ENCODE measurements around the gene TNS2. TPM values are rescaled to one million over a fixed set of nuclear protein-coding genes. Genes with fewer than 3 reads are reported as not detected.

TNS2 gene
- total and polyA plus RNA-seq, 2 of the 13 experiments (the other 11 are each of a cell fraction or from before 2014, with no cell fraction given): 8.9 to 20.4 TPM

- TF ChIP-seq ZNF614 (CRISPR knock-in tag; IDR thresholded peaks at IDR 0.05; ENCODE audit: borderline replicate concordance) (peak; percentile 67; the same call in 1 of the 2 replicates), ZBTB40 (IDR thresholded peaks at IDR 0.05) (no peak), ZBTB40 (CRISPR knock-in tag; IDR thresholded peaks at IDR 0.05) (no peak), HNRNPL (IDR thresholded peaks at IDR 0.05; ENCODE audit: low read depth, low read length) (no peak), ZNF12 (CRISPR knock-in tag; IDR thresholded peaks at IDR 0.05) (no peak), NONO (IDR thresholded peaks at IDR 0.05) (no peak), NONO (CRISPR knock-in tag; conservative IDR thresholded peaks at IDR 0.05) (0 out of 2 replicates have a peak, but pooled peaks have one; percentile 39), IKZF4 (CRISPR knock-in tag; IDR thresholded peaks at IDR 0.05; ENCODE audit: borderline replicate concordance, low read depth, not compliant biosample characterization) (no peak), NCOA5 (CRISPR knock-in tag; IDR thresholded peaks at IDR 0.05) (no peak), ZFX (CRISPR knock-in tag; IDR thresholded peaks at IDR 0.05; ENCODE audit: low read depth) (0 out of 2 replicates have a peak, but pooled peaks have one; percentile 37)
- TF ChIP-seq, protein P1, sequence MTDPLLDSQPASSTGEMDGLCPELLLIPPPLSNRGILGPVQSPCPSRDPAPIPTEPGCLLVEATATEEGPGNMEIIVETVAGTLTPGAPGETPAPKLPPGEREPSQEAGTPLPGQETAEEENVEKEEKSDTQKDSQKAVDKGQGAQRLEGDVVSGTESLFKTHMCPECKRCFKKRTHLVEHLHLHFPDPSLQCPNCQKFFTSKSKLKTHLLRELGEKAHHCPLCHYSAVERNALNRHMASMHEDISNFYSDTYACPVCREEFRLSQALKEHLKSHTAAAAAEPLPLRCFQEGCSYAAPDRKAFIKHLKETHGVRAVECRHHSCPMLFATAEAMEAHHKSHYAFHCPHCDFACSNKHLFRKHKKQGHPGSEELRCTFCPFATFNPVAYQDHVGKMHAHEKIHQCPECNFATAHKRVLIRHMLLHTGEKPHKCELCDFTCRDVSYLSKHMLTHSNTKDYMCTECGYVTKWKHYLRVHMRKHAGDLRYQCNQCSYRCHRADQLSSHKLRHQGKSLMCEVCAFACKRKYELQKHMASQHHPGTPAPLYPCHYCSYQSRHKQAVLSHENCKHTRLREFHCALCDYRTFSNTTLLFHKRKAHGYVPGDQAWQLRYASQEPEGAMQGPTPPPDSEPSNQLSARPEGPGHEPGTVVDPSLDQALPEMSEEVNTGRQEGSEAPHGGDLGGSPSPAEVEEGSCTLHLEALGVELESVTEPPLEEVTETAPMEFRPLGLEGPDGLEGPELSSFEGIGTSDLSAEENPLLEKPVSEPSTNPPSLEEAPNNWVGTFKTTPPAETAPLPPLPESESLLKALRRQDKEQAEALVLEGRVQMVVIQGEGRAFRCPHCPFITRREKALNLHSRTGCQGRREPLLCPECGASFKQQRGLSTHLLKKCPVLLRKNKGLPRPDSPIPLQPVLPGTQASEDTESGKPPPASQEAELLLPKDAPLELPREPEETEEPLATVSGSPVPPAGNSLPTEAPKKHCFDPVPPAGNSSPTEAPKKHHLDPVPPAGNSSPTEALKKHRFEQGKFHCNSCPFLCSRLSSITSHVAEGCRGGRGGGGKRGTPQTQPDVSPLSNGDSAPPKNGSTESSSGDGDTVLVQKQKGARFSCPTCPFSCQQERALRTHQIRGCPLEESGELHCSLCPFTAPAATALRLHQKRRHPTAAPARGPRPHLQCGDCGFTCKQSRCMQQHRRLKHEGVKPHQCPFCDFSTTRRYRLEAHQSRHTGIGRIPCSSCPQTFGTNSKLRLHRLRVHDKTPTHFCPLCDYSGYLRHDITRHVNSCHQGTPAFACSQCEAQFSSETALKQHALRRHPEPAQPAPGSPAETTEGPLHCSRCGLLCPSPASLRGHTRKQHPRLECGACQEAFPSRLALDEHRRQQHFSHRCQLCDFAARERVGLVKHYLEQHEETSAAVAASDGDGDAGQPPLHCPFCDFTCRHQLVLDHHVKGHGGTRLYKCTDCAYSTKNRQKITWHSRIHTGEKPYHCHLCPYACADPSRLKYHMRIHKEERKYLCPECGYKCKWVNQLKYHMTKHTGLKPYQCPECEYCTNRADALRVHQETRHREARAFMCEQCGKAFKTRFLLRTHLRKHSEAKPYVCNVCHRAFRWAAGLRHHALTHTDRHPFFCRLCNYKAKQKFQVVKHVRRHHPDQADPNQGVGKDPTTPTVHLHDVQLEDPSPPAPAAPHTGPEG (CRISPR knock-in tag; IDR thresholded peaks at IDR 0.05): no peak
- TF ChIP-seq, protein P2, sequence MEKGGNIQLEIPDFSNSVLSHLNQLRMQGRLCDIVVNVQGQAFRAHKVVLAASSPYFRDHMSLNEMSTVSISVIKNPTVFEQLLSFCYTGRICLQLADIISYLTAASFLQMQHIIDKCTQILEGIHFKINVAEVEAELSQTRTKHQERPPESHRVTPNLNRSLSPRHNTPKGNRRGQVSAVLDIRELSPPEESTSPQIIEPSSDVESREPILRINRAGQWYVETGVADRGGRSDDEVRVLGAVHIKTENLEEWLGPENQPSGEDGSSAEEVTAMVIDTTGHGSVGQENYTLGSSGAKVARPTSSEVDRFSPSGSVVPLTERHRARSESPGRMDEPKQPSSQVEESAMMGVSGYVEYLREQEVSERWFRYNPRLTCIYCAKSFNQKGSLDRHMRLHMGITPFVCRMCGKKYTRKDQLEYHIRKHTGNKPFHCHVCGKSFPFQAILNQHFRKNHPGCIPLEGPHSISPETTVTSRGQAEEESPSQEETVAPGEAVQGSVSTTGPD (CRISPR knock-in tag; IDR thresholded peaks at IDR 0.05): peak; percentile 71; the same call in 1 of the 2 replicates
Observed at GRCh38 chr12:53005986-53006809, 43.7 kb upstream of the TNS2 start, which contains the start of gene EIF4B (continued).

Data from HepG2 (cell line).